ENCODE data around the gene TMEM107. TPM values are rescaled to one million over a fixed set of nuclear protein-coding genes. Genes with fewer than 3 reads are reported as not detected.

TMEM107 gene
- total RNA-seq, 1 experiment from 2014 or later, result 17.2 TPM

DNA sequence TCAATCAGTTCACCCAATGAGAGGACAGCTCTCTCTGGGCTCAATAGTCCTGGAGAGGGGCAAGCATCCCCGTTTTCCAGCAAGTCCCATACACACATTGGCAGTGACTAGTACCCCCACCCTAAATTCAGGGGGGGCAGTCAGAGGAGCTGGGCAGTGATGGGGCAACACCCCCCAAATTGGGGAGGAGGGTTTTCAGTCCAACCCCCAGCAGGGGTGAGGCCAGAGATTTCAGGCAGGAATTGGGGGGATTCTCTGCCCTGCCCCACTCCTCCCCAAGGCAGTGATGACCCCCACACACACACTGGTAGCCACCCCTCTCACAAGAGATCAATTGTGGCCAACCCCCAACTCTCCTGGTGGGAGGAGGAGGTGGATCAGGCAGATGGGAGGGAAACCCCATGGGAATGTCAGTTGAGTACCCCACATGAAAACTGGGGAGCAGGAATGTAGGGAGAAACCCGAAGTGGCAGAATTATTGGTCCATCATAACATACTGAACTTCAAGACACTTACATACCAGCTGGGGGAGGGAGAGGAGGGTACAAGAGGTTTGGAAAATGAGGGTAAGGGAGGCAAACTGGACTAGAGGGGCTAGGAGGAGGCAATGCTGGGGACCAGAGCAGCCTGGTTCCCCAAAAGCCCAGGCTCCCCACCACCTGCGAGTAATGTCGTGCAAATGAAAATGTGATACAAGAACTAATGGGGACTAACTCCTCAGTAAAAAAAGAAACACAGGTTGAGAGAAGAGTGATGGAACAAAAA, 16.5 kb downstream of the TMEM107 start (continued):
- TF ChIP-seq, protein P1, sequence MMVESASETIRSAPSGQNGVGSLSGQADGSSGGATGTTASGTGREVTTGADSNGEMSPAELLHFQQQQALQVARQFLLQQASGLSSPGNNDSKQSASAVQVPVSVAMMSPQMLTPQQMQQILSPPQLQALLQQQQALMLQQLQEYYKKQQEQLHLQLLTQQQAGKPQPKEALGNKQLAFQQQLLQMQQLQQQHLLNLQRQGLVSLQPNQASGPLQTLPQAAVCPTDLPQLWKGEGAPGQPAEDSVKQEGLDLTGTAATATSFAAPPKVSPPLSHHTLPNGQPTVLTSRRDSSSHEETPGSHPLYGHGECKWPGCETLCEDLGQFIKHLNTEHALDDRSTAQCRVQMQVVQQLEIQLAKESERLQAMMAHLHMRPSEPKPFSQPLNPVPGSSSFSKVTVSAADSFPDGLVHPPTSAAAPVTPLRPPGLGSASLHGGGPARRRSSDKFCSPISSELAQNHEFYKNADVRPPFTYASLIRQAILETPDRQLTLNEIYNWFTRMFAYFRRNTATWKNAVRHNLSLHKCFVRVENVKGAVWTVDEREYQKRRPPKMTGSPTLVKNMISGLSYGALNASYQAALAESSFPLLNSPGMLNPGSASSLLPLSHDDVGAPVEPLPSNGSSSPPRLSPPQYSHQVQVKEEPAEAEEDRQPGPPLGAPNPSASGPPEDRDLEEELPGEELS (CRISPR knock-in tag; IDR thresholded peaks at IDR 0.05), result no peak
- no peak for TF ChIP-seq NFYB (CRISPR knock-in tag; conservative IDR thresholded peaks at IDR 0.05; ENCODE audit: low read depth)

DNA sequence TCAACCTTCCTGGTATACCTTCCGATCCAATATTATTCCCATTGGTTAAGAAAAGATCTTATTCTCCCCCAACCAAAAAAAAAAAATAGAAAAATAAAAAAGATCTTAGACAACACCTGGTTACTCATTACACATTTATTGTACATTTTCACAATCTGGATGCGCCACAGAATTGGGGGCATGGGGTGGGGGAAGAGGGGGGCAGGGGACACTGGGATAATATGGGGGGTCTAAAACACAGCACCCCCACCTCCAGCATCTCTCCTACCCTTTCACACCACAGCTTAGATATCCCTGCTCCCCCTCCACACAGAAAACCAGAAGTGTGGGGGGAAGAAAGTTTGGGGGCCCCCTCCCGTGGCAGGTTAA, 17.2 kb downstream of the TMEM107 start:
- Mint-ChIP-seq H3K9me3 (no peaks in the 10 kb centered on the region), H3K36me3 (peaks cover 8% of the 10 kb centered on the region), H3K4me1 (peaks cover 30% of the 10 kb centered on the region), H3K4me3 (no peak overlapping the region), H3K27me3 (ENCODE audit: low read depth) (peaks cover 3% of the 10 kb centered on the region; the same call in 1 of the 2 replicates), H3K27ac (peak overlapping the region; percentile 97)
- ChIA-PET POLR2A (interaction anchor here (1.0 to 1.5 kb wide), 2 partner anchors 14 to 18 kb away, joined by 3 read pairs; partner anchors contain the start of gene TMEM107), CTCF (interaction anchor here (0.5 to 2.2 kb wide), 15 partner anchors 14 to 99 kb away, joined by 3 to 13 read pairs (median 5); partner anchors contain the start of genes ALOXE3 and HES7)
- DNase-seq (ENCODE audit: low spot score) (no peak), ATAC-seq (no peak)
- TF ChIP-seq ZNF671 (CRISPR knock-in tag; IDR thresholded peaks at IDR 0.05) (no peak), ESRRA (CRISPR knock-in tag; IDR thresholded peaks at IDR 0.05; ENCODE audit: borderline replicate concordance) (no peak), ELF4 (CRISPR knock-in tag; IDR thresholded peaks at IDR 0.05; ENCODE audit: low read depth) (no peak), FOXK1 (CRISPR knock-in tag; IDR thresholded peaks at IDR 0.05) (no peak), ZNF396 (CRISPR knock-in tag; IDR thresholded peaks at IDR 0.05; ENCODE audit: borderline replicate concordance) (no peak), SMAD4 (CRISPR knock-in tag; IDR thresholded peaks at IDR 0.05) (no peak)
- TF ChIP-seq, protein P2, sequence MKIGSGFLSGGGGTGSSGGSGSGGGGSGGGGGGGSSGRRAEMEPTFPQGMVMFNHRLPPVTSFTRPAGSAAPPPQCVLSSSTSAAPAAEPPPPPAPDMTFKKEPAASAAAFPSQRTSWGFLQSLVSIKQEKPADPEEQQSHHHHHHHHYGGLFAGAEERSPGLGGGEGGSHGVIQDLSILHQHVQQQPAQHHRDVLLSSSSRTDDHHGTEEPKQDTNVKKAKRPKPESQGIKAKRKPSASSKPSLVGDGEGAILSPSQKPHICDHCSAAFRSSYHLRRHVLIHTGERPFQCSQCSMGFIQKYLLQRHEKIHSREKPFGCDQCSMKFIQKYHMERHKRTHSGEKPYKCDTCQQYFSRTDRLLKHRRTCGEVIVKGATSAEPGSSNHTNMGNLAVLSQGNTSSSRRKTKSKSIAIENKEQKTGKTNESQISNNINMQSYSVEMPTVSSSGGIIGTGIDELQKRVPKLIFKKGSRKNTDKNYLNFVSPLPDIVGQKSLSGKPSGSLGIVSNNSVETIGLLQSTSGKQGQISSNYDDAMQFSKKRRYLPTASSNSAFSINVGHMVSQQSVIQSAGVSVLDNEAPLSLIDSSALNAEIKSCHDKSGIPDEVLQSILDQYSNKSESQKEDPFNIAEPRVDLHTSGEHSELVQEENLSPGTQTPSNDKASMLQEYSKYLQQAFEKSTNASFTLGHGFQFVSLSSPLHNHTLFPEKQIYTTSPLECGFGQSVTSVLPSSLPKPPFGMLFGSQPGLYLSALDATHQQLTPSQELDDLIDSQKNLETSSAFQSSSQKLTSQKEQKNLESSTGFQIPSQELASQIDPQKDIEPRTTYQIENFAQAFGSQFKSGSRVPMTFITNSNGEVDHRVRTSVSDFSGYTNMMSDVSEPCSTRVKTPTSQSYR (CRISPR knock-in tag; IDR thresholded peaks at IDR 0.05), result no peak

DNA sequence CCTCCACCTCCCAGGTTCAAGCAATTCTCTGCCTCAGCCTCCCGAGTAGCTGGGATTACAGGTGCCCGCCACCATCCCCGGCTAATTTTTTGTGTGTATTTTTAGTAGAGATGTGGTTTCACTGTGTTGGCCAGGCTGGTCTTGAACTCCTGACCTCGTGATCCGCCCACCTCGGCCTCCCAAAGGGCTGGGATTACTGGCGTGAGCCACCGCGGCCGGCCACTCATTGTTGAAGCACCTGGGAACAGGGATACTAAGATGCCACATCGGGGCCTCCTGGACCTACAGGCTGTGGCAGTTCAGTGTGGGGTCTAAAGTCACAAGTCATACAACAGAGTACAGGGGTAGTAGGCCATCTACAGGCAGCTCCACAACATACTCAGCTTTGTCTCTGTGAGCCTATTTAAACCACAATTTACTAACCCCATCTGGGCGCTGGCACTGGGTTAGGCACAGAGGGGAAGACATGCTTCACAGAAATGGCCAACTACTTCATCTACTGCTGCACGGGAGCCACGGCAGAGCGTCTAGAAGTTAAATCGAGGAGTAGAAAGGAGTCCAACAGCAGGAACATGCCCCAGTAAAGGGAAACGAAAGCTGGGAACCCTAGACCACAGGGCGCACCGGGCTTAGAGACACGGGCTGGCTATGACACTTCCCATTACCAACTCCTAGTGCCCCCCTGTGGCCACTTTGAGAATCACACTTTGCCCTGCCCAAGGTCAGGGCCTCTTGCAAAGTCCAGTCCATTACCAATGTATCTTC, 17.7 kb downstream of the TMEM107 start:
- Mint-ChIP-seq H3K27me3 (ENCODE audit: low read depth) (peaks cover 3% of the 10 kb centered on the region; the same call in 1 of the 2 replicates), H3K36me3 (peaks cover 8% of the 10 kb centered on the region), H3K27ac (peak overlapping the region; percentile 97), H3K9me3 (no peaks in the 10 kb centered on the region), H3K4me1 (peaks cover 29% of the 10 kb centered on the region), H3K4me3 (peak overlapping the region; percentile 12; the same call in 1 of the 2 replicates)
- ChIA-PET POLR2A (interaction anchor here (0.6 to 1.5 kb wide), 3 partner anchors 15 to 21 kb away, joined by 3 read pairs; partner anchors contain the start of gene TMEM107), CTCF (interaction anchor here (0.5 to 2.2 kb wide), 19 partner anchors 9 to 301 kb away, joined by 3 to 13 read pairs (median 5); partner anchors contain the start of genes ALOXE3, AURKB, CYB5D1 and HES7)
- ATAC-seq (peak; percentile 4), DNase-seq (ENCODE audit: low spot score) (peak; percentile 97)
- TF ChIP-seq, protein P3, sequence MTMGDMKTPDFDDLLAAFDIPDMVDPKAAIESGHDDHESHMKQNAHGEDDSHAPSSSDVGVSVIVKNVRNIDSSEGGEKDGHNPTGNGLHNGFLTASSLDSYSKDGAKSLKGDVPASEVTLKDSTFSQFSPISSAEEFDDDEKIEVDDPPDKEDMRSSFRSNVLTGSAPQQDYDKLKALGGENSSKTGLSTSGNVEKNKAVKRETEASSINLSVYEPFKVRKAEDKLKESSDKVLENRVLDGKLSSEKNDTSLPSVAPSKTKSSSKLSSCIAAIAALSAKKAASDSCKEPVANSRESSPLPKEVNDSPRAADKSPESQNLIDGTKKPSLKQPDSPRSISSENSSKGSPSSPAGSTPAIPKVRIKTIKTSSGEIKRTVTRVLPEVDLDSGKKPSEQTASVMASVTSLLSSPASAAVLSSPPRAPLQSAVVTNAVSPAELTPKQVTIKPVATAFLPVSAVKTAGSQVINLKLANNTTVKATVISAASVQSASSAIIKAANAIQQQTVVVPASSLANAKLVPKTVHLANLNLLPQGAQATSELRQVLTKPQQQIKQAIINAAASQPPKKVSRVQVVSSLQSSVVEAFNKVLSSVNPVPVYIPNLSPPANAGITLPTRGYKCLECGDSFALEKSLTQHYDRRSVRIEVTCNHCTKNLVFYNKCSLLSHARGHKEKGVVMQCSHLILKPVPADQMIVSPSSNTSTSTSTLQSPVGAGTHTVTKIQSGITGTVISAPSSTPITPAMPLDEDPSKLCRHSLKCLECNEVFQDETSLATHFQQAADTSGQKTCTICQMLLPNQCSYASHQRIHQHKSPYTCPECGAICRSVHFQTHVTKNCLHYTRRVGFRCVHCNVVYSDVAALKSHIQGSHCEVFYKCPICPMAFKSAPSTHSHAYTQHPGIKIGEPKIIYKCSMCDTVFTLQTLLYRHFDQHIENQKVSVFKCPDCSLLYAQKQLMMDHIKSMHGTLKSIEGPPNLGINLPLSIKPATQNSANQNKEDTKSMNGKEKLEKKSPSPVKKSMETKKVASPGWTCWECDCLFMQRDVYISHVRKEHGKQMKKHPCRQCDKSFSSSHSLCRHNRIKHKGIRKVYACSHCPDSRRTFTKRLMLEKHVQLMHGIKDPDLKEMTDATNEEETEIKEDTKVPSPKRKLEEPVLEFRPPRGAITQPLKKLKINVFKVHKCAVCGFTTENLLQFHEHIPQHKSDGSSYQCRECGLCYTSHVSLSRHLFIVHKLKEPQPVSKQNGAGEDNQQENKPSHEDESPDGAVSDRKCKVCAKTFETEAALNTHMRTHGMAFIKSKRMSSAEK (CRISPR knock-in tag; IDR thresholded peaks at IDR 0.05; ENCODE audit: borderline replicate concordance), result no peak
- TF ChIP-seq, protein P4, sequence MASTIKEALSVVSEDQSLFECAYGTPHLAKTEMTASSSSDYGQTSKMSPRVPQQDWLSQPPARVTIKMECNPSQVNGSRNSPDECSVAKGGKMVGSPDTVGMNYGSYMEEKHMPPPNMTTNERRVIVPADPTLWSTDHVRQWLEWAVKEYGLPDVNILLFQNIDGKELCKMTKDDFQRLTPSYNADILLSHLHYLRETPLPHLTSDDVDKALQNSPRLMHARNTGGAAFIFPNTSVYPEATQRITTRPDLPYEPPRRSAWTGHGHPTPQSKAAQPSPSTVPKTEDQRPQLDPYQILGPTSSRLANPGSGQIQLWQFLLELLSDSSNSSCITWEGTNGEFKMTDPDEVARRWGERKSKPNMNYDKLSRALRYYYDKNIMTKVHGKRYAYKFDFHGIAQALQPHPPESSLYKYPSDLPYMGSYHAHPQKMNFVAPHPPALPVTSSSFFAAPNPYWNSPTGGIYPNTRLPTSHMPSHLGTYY (CRISPR knock-in tag; IDR thresholded peaks at IDR 0.05), result 0 out of 2 replicates have a peak, but pooled peaks have one; percentile 41
- TF ChIP-seq, protein P5, sequence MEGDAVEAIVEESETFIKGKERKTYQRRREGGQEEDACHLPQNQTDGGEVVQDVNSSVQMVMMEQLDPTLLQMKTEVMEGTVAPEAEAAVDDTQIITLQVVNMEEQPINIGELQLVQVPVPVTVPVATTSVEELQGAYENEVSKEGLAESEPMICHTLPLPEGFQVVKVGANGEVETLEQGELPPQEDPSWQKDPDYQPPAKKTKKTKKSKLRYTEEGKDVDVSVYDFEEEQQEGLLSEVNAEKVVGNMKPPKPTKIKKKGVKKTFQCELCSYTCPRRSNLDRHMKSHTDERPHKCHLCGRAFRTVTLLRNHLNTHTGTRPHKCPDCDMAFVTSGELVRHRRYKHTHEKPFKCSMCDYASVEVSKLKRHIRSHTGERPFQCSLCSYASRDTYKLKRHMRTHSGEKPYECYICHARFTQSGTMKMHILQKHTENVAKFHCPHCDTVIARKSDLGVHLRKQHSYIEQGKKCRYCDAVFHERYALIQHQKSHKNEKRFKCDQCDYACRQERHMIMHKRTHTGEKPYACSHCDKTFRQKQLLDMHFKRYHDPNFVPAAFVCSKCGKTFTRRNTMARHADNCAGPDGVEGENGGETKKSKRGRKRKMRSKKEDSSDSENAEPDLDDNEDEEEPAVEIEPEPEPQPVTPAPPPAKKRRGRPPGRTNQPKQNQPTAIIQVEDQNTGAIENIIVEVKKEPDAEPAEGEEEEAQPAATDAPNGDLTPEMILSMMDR (IDR thresholded peaks at IDR 0.05), result peak; percentile 89
- TF ChIP-seq TP53 (CRISPR knock-in tag; IDR thresholded peaks at IDR 0.05), result no peak

Measured in WTC11 (cell line).